DND-41 (cell line): ENCODE data around the gene POU3F3.

Experiments
- ATAC-seq: fragments of 200-7000 bp; cut with Tn5 transposase; 3 replicates; pipeline ENCODE4 v1.9.1; 2021; ENCODE audit warnings: low read depth; ENCODE audit not compliant: insufficient read depth
- DNase-seq: peaks from one replicate; pipeline ENCODE4 v3.0.0-alpha.2; 2020
- H2AFZ ChIP-seq: 2 replicates; pipeline ENCODE4 v1.6.0; 2012; ENCODE audit warnings: low read depth, low read length
- H3K27ac ChIP-seq: 2 replicates; pipeline ENCODE4 v1.5.1; 2012; ENCODE audit warnings: low read length, inconsistent platforms
- H3K27me3 ChIP-seq: fragments of 200-600 bp; sonication (generic); 2 replicates; pipeline ENCODE4 v1.6.0; 2012; ENCODE audit warnings: low read length, mild to moderate bottlenecking, inconsistent platforms; ENCODE audit not compliant: insufficient read depth, poor library complexity
- H3K36me3 ChIP-seq: 2 replicates; pipeline ENCODE4 v1.5.1; 2012; ENCODE audit warnings: low read length, inconsistent platforms; ENCODE audit not compliant: insufficient read depth
- H3K4me1 ChIP-seq: 2 replicates; pipeline ENCODE4 v1.5.1; 2012; ENCODE audit warnings: mild to moderate bottlenecking, low read length; ENCODE audit not compliant: insufficient read depth
- H3K4me2 ChIP-seq: 2 replicates; pipeline ENCODE4 v1.6.0; 2012; ENCODE audit warnings: mild to moderate bottlenecking, moderate library complexity, low read length, inconsistent platforms; ENCODE audit not compliant: insufficient read depth
- H3K4me3 ChIP-seq, 2 experiments: fragments of 200-600 bp in 1 of 2; shearing (Covaris generic) in 1 of 2; 2 replicates each; pipeline ENCODE4 v1.5.1; 2012 to 2016; ENCODE audit warnings: inconsistent platforms in 2 of 2, low read length in 2 of 2, mild to moderate bottlenecking in 2 of 2, low read depth in 1 of 2, moderate library complexity in 1 of 2
- H3K79me2 ChIP-seq: 2 replicates; pipeline ENCODE4 v1.6.0; 2012; ENCODE audit warnings: low read length, inconsistent platforms; ENCODE audit not compliant: insufficient read depth
- H3K9ac ChIP-seq: 2 replicates; pipeline ENCODE4 v1.6.0; 2012; ENCODE audit warnings: low read depth, mild to moderate bottlenecking, inconsistent platforms, low read length, moderate library complexity
- H3K9me3 ChIP-seq: 2 replicates; pipeline ENCODE4 v1.5.1; 2012; ENCODE audit warnings: low read length, moderate library complexity, mild to moderate bottlenecking, inconsistent platforms; ENCODE audit not compliant: insufficient read depth, severe bottlenecking
- H4K20me1 ChIP-seq: 2 replicates; pipeline ENCODE4 v1.6.0; 2012; ENCODE audit warnings: low read length; ENCODE audit not compliant: insufficient read depth
- EZH2 ChIP-seq: IDR thresholded peaks from 3 replicates; pipeline ENCODE4 v1.6.1; 2012; ENCODE audit warnings: borderline replicate concordance, low read depth, mild to moderate bottlenecking, moderate library complexity, low read length, inconsistent platforms; ENCODE audit not compliant: severe bottlenecking
- TF ChIP-seq, protein P1 (sequence below): IDR thresholded peaks from 2 replicates; pipeline ENCODE4 v1.5.1; 2012; ENCODE audit warnings: borderline replicate concordance, low read length, moderate library complexity, mild to moderate bottlenecking; ENCODE audit not compliant: poor library complexity, severe bottlenecking; ENCODE audit errors: extremely low read depth

Gene POU3F3

DNA sequence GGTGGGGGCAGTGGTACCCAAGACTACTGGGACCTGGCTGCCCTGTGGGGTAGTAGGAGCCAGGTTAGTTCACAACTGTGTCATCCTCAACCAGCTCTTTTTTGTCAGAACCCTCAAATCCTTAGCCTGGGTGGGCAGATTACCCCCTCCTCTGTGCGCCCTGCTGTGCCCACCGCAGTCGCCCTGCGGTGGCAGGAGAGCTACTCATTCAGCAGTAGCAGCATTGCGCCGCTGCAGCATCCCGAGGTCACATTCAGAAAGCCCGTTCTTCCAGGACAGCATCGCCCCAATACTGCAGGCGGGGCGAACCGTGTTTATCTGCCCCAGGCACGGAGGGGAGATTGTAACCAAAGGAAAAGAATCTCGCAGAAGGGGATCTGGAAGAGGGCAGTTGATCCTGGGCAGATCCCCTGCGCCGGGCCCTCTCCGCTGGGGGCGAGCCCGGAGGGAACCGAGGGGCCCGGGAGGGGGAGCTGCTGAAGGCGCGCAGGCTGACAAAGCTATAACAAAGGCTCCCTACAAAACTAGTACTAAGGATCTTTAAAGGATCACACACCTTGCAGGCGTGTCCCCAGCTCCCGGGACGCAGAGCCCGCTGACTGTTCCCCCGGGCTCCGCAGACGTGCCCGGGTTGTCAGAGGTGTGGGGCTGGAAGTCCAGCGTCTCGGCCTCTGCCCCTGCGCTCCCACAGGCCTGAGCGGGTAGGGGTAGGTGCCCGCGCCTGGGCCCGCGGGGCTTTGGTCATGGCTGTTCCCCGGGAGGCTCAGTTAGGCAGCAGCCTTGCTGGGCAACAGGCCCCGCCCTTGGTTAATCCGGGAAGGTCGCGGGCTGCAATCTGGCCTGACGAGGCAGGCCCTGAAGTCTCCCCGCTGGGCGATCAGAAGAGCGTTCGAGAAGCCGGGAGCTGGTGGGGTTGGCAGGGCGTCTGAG, 13.2 kb downstream of the POU3F3 start:
- Histone ChIP-seq H3K79me2 (no peaks in the 10 kb centered on the region), H3K4me3 (no peak overlapping the region), H3K36me3 (no peaks in the 10 kb centered on the region), H3K4me1 (peaks cover 3% of the 10 kb centered on the region; the same call in 1 of the 2 replicates), H4K20me1 (no peaks in the 10 kb centered on the region), H3K27me3 (peaks cover 24% of the 10 kb centered on the region), H3K9me3 (no peaks in the 10 kb centered on the region), H3K27ac (no peak overlapping the region), H2AFZ (no peak overlapping the region), H3K4me2 (no peak overlapping the region), H3K9ac (no peak overlapping the region)
- DNase-seq (no peak), ATAC-seq (no peak)
- TF ChIP-seq, protein P1, sequence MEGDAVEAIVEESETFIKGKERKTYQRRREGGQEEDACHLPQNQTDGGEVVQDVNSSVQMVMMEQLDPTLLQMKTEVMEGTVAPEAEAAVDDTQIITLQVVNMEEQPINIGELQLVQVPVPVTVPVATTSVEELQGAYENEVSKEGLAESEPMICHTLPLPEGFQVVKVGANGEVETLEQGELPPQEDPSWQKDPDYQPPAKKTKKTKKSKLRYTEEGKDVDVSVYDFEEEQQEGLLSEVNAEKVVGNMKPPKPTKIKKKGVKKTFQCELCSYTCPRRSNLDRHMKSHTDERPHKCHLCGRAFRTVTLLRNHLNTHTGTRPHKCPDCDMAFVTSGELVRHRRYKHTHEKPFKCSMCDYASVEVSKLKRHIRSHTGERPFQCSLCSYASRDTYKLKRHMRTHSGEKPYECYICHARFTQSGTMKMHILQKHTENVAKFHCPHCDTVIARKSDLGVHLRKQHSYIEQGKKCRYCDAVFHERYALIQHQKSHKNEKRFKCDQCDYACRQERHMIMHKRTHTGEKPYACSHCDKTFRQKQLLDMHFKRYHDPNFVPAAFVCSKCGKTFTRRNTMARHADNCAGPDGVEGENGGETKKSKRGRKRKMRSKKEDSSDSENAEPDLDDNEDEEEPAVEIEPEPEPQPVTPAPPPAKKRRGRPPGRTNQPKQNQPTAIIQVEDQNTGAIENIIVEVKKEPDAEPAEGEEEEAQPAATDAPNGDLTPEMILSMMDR = no peak
- no peak for TF ChIP-seq EZH2

GRCh38 chr2:104867813-104868504, 14.0 kb downstream of the POU3F3 start:
- no peaks in the 10 kb centered on the region for H4K20me1 ChIP-seq
- peaks cover 11% of the 10 kb centered on the region for H3K4me1 ChIP-seq
- no peak overlapping the region for H3K9ac ChIP-seq
- H3K79me2 ChIP-seq = no peaks in the 10 kb centered on the region
- TF ChIP-seq EZH2 = no peak
- TF ChIP-seq, protein P1 = no peak
- H3K27ac ChIP-seq = no peak overlapping the region
- no peaks in the 10 kb centered on the region for H3K9me3 ChIP-seq
- H3K4me2 ChIP-seq = no peak overlapping the region
- H2AFZ ChIP-seq = no peak overlapping the region
- DNase-seq (no peak), ATAC-seq (no peak)
- H3K4me3 ChIP-seq = no peak overlapping the region
- peaks cover 32% of the 10 kb centered on the region for H3K27me3 ChIP-seq
- no peaks in the 10 kb centered on the region for H3K36me3 ChIP-seq

- no peaks in the 10 kb centered on the region for H3K79me2 ChIP-seq
- H3K4me2 ChIP-seq = no peak overlapping the region
- TF ChIP-seq, protein P1 = no peak
- TF ChIP-seq EZH2 = no peak
- H3K4me3 ChIP-seq = no peak overlapping the region
- peaks cover 37% of the 10 kb centered on the region for H3K27me3 ChIP-seq
- H3K36me3 ChIP-seq = no peaks in the 10 kb centered on the region
- no peaks in the 10 kb centered on the region for H3K9me3 ChIP-seq
- no peak for ATAC-seq
- no peak overlapping the region for H2AFZ ChIP-seq
- no peak overlapping the region for H3K9ac ChIP-seq
- DNase-seq = no peak
- no peak overlapping the region for H3K27ac ChIP-seq
- H4K20me1 ChIP-seq = no peaks in the 10 kb centered on the region
- H3K4me1 ChIP-seq = peaks cover 16% of the 10 kb centered on the region
Observed at GRCh38 chr2:104868505-104868866, 14.6 kb downstream of the POU3F3 start.
